OCI-LY7 (cell line): Measurements from ENCODE around the gene USHBP1. TPM values are rescaled to one million over a fixed set of nuclear protein-coding genes. Genes with fewer than 3 reads are reported as not detected.

ENCODE experiments used
- BruUV-seq: library from RNA; stranded (reverse); fragments of 400-500 nt; replicated peaks from 2 replicates; lab custom pipeline; 2021; lab: Mats Ljungman, UMichigan
- CTCF ChIA-PET: fragments of 300-600 bp; sonication (Branson Sonifier 250); formaldehyde crosslinking; loops from one replicate; lab custom pipeline; 2022; ENCODE audit warnings: antibody characterized with exemption; ENCODE audit not compliant: unreplicated experiment; lab: Charles Lee
- POLR2A ChIA-PET: fragments of 300-600 bp; sonication (Branson Sonifier 250); formaldehyde crosslinking; loops from one replicate; lab custom pipeline; 2022; ENCODE audit warnings: antibody characterized with exemption; lab: Charles Lee
- DNase-seq: peaks from one replicate; pipeline ENCODE4 v3.0.0-alpha.2; 2015; ENCODE audit warnings: low spot score
- H2AFZ ChIP-seq: fragments of 200-600 bp; sonication (generic), shearing (Covaris generic); 2 replicates; pipeline ENCODE4 v1.6.1; 2014; ENCODE audit warnings: mild to moderate bottlenecking, antibody characterized with exemption, low read length, moderate library complexity
- H3K27ac ChIP-seq: fragments of 200-600 bp; sonication (generic); 2 replicates; pipeline ENCODE4 v1.5.1; 2014; ENCODE audit warnings: mixed run types, low read depth, mild to moderate bottlenecking, moderate library complexity, low read length, inconsistent platforms; ENCODE audit not compliant: poor library complexity, severe bottlenecking
- H3K36me3 ChIP-seq: fragments of 200-600 bp; sonication (generic); 2 replicates; pipeline ENCODE4 v1.6.1; 2014; ENCODE audit warnings: mild to moderate bottlenecking, antibody characterized with exemption, low read length, moderate library complexity, mixed read lengths; ENCODE audit not compliant: insufficient read depth
- H3K4me1 ChIP-seq: fragments of 200-600 bp; sonication (generic); 2 replicates; pipeline ENCODE4 v1.5.1; 2014; ENCODE audit warnings: mild to moderate bottlenecking, low read length; ENCODE audit not compliant: insufficient read depth, poor library complexity, severe bottlenecking
- H3K4me2 ChIP-seq: fragments of 200-600 bp; sonication (generic); 2 replicates; pipeline ENCODE4 v1.6.1; 2014; ENCODE audit warnings: mild to moderate bottlenecking, low read length
- H3K4me3 ChIP-seq: fragments of 200-600 bp; sonication (generic); 2 replicates; pipeline ENCODE4 v1.5.1; 2014; ENCODE audit warnings: mild to moderate bottlenecking, low read depth, low read length; ENCODE audit not compliant: poor library complexity, severe bottlenecking
- H3K79me2 ChIP-seq: fragments of 200-600 bp; sonication (generic); 2 replicates; pipeline ENCODE4 v1.6.1; 2016; ENCODE audit warnings: low read depth, mild to moderate bottlenecking, low read length, moderate library complexity, mixed read lengths; ENCODE audit not compliant: insufficient read depth
- H3K9me2 ChIP-seq: fragments of 200-600 bp; sonication (generic); 2 replicates; pipeline ENCODE4 v1.6.1; 2016; ENCODE audit warnings: mild to moderate bottlenecking, low read length, mixed read lengths; ENCODE audit not compliant: insufficient read depth
- H3K9me3 ChIP-seq: fragments of 200-600 bp; sonication (generic); 2 replicates; pipeline ENCODE4 v1.6.1; 2014; ENCODE audit warnings: mild to moderate bottlenecking, mixed run types, low read length, mixed read lengths
- H4K20me1 ChIP-seq: fragments of 200-600 bp; sonication (generic); 2 replicates; pipeline ENCODE4 v1.6.1; 2014; ENCODE audit warnings: mild to moderate bottlenecking, antibody characterized with exemption, low read length, moderate library complexity, mixed read lengths; ENCODE audit not compliant: insufficient read depth
- CTCF ChIP-seq: fragments of 200-600 bp; sonication (generic); conservative IDR thresholded peaks from 2 replicates; pipeline ENCODE4 v1.5.1; 2014; ENCODE audit warnings: mild to moderate bottlenecking, antibody characterized with exemption, low read length, moderate library complexity, mixed read lengths
- EZH2phosphoT487 ChIP-seq: fragments of 200-600 bp; sonication (generic); IDR thresholded peaks from 2 replicates; pipeline ENCODE4 v1.6.1; 2018; ENCODE audit warnings: low read depth, borderline replicate concordance, mild to moderate bottlenecking, mixed run types, antibody characterized with exemption, low read length, moderate library complexity, mixed read lengths
- intact Hi-C: fragments of 100-400 bp; cut with micrococcal nuclease; formaldehyde crosslinking; loops from one replicate; pipeline ENCODE4 v1.10.0; 2022; ENCODE audit not compliant: unreplicated experiment
- total RNA-seq, 2 experiments: library from RNA; depleted of rRNA in 1 of 2; stranded (reverse); fragments of >200 nt in 1 of 2; shearing (Covaris generic) in 1 of 2; gene quantifications; 2 replicates each; pipeline ENCODE4 v1.2.3, GENCODE V29; 2014 to 2022

USHBP1 gene
- total RNA-seq, 2 experiments from 2014 or later = 3.1 to 7.6 TPM

GRCh38 chr19:17282488-17283125, 18.1 kb upstream of the USHBP1 start:
- peak overlapping the region; percentile 83 for H3K4me3 ChIP-seq
- peak overlapping the region; percentile 69 for H3K27ac ChIP-seq
- DNase-seq = peak; percentile 92
- no TSS peak for BruUV-seq
- H3K4me1 ChIP-seq = peaks cover 22% of the 10 kb centered on the region
- intact Hi-C loops = loop anchor here (1.0 to 5.0 kb wide), 4 partner anchors 21 to 215 kb away; partner anchors contain the start of genes HAUS8 and MYO9B
- H3K9me3 ChIP-seq = no peaks in the 10 kb centered on the region
- no peak for TF ChIP-seq EZH2phosphoT487
- peak; percentile 90 for TF ChIP-seq CTCF
- H4K20me1 ChIP-seq = no peaks in the 10 kb centered on the region
- H3K9me2 ChIP-seq = no peaks in the 10 kb centered on the region
- H3K79me2 ChIP-seq = peaks cover 13% of the 10 kb centered on the region; the same call in 1 of the 2 replicates
- peaks cover 61% of the 10 kb centered on the region for H3K36me3 ChIP-seq
- H2AFZ ChIP-seq = peak overlapping the region; percentile 76; the same call in 1 of the 2 replicates
- POLR2A ChIA-PET = interaction anchor here (0.6 to 3.5 kb wide), 2 partner anchors 16 to 706 kb away, joined by 3 to 28 read pairs; partner anchors contain the start of gene BABAM1
- peak overlapping the region; percentile 92 for H3K4me2 ChIP-seq
- CTCF ChIA-PET = interaction anchor here (0.6 to 0.9 kb wide), 3 partner anchors 16 to 44 kb away, joined by 3 read pairs; no protein-coding TSS in a partner anchor

DNA sequence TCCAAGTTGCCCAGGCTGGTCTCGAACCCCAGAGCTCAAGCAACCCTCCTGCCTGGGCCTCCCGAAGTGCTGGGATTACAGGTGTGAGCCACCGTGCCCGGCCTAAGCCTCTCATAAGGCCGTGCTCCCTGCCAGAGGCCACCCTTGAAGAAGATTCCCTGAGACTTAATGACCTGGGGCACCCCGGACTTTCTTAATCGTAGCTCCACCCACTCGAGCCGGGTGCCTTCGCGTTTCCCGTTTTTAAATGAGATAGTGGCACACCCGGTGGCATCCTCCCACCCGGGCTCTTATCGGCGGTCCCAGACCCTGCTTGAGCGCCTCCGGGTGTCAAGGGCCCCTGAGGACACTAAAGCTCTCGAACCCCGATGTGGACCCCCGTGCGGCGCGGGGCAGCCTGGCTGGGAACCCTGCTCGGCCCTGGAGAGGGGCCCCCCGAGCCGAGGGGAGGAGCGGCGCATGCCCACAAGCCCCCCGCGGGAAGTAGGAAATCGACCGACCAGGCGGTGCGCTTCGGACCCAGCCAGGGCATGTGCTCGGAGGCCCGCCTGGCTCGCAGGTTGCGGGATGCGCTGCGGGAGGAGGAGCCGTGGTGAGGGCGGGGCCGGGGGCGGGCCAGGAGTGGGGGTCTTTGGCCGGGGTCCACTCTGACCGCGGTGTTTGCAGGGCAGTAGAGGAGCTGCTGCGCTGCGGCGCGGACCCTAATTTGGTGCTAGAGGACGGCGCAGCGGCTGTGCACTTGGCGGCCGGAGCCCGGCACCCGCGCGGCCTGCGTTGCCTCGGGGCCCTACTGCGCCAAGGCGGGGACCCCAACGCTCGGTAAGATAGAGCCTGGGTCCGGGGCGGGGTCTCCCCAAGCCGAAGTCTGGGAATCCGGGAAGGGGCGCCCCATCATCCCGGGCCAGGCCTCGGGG, 17.1 kb upstream of the USHBP1 start, which contains the start of gene ANKLE1:
ANKLE1 (plus strand) TSS at position 511 of the 914 bp plus-strand sequence; CDS start at position 531, 20 bp downstream.
- H3K4me3 ChIP-seq = peak within 1 kb of the TSS; percentile 83
- DNase-seq = peak; percentile 82
- TF ChIP-seq EZH2phosphoT487 = no peak
- H3K36me3 ChIP-seq = peaks cover 66% of the 10 kb centered on the region
- intact Hi-C loops = loop anchor here (1.0 to 5.0 kb wide), 4 partner anchors 20 to 214 kb away; partner anchors contain the start of genes HAUS8 and MYO9B
- peaks cover 22% of the 10 kb centered on the region for H3K4me1 ChIP-seq
- CTCF ChIA-PET = interaction anchor here (0.6 to 1.3 kb wide), 4 partner anchors 15 to 43 kb away, joined by 3 to 4 read pairs (median 3); no protein-coding TSS in a partner anchor
- peak within 1 kb of the TSS; percentile 76 for H2AFZ ChIP-seq
- no peaks in the 10 kb centered on the region for H4K20me1 ChIP-seq
- BruUV-seq = TSS peak; percentile 61
- no peaks in the 10 kb centered on the region for H3K9me3 ChIP-seq
- no peaks in the 10 kb centered on the region for H3K9me2 ChIP-seq
- H3K79me2 ChIP-seq = peaks cover 13% of the 10 kb centered on the region; the same call in 1 of the 2 replicates
- POLR2A ChIA-PET = interaction anchor here (0.5 to 3.5 kb wide), 9 partner anchors 15 to 707 kb away, joined by 3 to 28 read pairs (median 3); partner anchors contain the start of genes BABAM1 and USHBP1
- peak within 1 kb of the TSS; percentile 92 for H3K4me2 ChIP-seq
- peak within 1 kb of the TSS; percentile 69 for H3K27ac ChIP-seq
